Hematopoietic multipotent progenitor cell treated with erythropoietin and hydrocortisone succinate and interleukin-3 and kit ligand, for 8 days (in vitro differentiated cells): ENCODE data around the gene AGTRAP.
A peak's percentile ranks its signal among the peaks of the same experiment; 100 is the strongest.

Experiments
- DNase-seq: peaks from one replicate; pipeline ENCODE4 v3.0.0-alpha.2; 2015

The AGTRAP gene

DNA sequence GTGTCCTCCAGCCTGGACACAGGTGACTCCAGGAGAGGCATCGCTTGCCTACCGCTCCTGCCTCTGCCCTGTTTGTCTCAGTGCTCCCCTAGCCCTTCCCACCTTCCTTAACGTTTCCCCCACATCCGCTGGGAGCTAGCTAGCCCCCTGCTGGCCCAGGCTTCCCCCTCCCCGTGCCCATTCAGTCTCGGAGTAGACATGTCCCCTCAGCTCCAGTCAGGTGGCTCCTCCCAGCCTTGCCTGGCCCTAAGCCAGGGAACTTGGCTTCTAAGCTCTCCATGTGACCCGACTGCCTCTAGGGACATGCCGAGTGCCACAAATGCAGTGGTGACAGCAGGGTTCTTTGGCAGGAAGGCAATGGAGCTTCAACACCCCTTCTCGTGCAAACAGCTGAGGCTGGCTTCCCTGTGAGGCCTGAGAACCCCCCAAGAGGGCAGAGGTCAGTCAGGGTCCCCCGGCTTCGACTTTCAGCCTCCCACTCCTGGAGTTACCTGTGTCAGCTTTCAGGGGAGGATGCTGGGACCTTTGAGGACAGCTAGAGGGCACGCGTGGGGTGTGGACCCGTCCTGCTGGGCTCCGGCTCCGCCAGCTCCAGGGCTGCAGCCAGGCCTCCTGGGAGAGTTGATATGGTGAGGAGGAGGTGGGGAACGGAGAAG is 28.2 kb upstream of the AGTRAP start:
- DNase-seq = peak; percentile 89

DNA sequence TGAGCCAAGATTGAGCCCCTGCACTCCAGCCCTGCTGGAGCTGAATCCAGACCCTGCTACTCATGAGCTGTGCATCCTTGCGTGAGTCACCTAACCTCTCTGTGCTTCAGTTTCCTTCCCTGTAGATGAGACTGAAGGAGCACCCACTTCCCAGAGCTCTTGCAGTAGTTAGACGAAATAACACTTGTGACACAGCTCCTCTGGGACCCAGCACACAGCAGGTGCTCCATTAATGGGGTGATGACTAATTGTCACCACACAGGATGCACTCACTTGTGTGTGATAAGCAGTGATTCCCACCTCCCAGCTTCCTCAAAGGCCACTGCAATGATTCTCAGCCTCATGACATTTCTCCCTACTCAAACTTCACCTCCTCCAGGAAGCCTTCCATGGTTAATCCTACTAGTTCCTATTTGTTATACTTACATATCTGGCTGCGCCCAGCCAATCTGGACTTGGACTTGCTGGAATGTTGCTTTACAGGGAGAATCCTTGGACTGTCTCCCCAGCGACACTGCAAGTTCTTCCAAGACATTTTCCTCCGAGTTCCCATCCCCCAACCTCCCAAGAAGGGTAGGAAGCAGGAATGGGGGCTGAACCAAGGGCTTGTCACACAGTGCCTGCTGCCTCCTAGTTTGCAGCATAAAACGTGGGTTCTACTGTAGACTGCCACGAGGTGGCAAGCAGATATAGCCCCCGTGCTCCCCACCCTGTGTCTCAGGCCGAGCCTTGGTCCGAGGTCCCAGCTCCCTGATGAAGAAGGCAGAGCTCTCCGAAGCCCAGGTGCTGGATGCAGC is 27.2 kb upstream of the AGTRAP start:
- DNase-seq = no peak

DNA sequence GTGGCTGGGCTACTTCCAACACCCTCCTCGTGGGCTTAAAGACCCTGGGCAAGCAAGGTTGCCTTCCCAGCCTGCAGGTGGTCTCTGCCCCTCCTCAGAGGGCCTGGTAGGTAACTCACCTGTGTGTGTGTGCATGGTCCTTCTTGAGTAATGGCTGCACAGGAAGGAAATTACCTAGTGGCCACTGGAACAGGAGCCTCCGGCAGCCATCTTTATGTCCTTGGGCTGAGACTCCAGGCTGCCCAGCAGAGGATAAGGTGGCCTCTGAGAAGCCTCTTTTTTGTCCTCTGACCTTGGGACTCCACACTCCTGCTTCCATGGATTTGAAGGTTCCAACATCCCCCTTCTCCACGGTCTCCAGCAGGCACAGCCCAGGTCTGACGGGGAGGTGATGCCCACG is 24.4 kb upstream of the AGTRAP start:
- no peak for DNase-seq

DNA sequence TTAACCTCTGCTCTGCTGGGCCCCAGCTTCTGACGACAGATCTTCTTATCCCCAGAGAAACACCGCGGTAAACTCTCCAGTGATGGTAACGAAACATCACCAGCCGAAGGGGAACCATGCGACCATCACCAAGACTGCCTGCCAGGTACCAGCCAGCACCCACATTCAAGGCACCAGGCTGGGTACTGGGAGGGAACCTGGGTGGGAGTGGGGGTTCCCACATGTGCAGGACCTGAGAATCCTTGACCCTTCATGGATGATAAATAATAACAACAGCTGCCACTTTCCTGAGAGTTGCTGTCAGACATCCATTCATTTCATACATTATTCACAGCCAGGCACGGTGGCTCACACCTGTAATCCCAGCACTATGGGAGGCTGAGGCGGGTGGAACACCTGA is 23.7 kb upstream of the AGTRAP start:
- no peak for DNase-seq

DNA sequence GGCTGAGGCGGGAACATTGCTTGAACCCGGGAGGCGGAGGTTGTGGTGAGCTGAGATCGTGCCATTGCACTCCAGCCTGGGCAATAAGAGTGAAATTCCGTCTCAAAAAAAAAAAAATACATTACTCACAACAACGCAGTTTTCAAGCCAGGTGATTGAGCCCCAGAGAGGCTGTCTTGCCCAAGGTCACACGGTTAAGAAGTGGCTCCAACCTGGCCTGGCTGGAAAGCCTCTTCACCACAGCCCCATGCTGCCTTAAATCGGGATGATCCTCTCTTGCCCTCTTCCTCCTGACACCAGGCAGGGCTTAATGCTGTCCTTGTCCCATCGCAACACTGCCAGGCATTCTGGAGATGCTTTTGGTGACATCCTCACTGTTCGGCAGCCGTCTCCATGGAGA is 22.8 kb upstream of the AGTRAP start:
- DNase-seq = no peak

DNA sequence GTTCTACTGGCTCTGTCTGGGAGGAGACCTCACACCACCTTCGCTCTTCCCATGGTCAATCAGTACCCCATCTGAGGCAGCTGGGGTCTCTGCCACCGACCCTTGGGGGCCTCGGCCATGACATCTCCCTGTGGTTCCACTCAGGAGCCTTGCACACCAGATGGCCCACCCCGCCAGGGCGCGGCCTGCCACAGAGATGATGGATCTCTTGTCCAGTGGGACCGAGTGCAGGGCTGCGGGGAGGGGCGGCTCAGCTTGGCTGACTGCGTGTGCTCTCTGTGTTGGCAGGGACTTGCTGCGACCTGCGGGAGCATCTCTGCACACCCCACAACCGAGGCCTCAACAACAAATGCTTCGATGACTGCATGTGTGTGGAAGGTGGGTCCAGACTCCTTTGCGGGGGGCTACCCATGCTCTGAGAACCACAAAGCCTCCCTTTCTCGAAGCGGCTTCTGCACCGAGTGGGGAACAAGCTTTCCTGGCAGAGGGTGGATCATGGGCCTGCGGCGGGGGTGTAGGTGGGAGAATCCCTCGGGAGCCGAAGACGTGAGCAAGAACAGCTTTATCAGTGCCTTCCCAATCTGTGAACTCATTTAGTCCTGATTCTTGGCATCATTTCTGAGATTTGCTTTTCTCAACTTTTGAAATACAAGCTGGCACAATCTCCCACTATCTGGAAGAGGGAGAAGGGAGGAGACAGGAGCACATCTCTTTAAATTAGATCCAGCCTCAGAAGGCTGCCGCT is 20.9 kb upstream of the AGTRAP start:
- no peak for DNase-seq

DNA sequence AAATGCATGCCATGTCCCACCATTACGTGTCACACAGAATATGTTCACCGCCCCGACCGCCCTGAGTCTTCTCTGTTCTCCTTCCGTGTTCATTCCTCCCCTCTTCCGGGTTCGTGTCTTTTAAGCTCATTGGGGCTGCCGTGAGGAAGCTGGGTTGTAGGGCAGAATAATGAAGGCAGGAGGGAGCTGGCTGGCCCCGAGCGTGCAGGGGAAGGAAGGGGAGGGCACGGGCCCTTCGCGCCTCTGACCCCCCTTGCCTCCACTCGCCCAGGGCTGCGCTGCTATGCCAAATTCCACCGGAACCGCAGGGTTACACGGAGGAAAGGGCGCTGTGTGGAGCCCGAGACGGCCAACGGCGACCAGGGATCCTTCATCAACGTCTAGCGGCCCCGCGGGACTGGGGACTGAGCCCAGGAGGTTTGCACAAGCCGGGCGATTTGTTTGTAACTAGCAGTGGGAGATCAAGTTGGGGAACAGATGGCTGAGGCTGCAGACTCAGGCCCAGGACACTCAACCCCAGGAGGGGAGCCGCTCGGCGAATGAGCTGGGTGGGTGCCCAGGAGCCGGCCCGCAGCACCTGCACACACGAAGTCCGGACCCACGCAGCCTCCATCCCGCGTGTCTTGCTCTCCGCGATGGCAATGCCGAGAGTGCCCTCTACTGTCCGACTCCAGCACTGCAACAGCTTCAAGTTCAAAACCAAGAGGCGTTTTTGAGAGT is 16.5 kb upstream of the AGTRAP start:
- DNase-seq = peak; percentile 84

DNA sequence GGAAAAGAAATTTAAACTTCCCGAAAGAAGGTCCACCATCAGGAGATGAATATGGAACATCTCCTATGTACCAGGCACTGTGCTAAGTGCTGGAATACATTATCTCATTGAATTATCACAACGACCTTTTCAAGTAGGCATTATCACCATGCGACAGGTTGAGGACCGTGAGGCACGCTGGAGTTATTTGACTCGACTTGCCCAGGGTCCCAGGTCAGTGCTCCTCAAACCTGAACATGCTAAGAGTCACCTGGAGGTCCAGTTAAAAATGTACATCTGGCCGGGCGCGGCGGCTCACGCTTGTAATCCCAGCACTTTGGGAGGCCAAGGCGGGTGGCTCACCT is 15.9 kb upstream of the AGTRAP start:
- no peak for DNase-seq

DNA sequence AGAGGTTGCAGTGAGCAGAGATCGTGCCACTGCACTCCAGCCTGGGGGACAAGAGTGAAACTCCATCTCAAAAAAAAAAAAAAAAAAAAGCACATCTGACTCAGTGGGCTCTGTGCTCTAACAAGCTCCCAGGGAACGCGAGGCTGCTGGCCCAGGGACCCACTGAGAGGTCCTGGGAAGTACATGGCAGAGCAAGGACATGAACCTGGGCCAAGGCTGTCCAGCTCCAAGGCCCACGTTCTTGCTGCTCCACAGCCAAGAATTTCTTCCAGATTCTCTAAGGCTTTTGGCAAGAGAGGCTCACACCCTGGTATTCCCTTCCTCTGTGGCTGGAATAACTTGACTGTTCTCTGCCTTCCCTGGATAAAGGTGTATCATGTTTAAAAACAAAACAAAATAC is 15.4 kb upstream of the AGTRAP start:
- no peak for DNase-seq

DNA sequence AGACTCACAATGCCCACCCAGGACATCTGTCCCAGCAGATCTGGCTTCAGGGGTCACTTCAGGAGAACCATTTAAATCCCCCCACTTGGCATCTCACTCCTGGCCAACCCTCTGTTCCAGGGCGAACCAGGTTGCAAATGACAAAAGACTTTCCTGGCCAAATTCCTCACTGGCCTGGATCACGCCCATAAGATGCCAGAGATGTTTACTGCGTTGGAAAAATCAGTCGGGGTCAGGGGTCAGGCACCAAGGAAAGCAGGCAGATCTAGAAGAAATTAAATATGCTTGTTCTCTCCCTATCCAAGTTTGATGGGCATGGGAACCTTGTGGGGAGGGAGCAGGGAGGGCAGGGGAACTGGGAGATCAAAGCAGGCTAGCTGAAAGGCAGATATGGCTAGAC is 14.6 kb upstream of the AGTRAP start:
- no peak for DNase-seq

DNA sequence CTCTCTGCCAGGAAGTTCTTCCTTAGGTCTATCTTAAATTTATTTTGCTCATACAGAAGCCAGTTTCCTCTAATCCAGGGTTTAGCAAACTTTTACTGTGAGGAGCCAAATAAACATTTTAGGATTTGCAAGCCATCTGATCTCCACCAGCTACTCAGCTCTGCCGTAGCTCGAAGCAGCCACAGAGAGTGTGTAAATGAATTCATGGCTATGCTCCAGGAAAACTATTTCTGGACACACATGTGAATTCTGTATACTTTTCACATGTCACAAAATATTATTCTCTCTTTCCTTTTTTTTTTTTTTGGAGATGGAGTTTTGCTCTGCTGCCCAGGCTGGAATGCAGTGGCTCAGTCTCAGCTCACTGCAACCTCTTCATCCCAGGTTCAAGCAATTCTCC is 13.4 kb upstream of the AGTRAP start:
- DNase-seq = no peak

DNA sequence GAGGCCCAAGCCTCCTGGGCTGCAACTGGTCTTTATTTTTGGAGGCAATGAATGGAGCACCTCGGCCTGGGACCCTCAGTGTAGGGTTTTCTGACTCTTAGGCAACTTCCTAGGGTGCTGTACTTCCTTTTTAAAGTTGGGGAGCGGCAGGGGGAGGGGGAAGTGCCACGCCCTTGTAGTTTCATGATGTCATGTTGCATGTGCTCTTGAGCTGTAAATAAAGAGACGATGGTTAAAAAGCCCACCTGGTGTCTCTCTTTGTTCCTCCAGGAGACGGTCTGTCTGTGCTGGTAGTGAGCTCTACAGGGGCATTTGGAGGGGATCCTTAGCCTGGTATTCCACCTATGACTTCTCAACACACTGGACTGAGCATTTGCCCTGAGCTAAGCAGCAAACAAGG is 10.3 kb upstream of the AGTRAP start:
- DNase-seq = no peak

DNA sequence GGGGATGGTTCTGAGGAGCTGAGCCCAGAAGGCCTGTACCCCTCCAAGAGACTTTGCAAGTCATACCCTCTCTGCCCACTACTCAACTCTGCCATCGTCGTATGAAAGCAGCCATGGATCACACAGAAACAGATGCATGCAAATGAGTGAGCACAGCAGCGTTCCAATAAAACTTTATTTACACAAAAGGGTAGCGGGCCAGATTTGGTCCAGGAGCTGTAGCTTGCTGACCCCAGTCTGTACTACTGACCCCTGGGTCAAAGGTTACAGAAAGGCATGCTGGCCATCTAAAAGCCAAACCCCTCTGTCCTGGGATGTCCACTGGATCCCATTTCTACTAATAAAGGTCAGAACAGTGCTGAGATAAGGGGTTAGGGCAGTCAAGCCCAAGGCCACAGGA is 8.8 kb upstream of the AGTRAP start:
- no peak for DNase-seq

DNA sequence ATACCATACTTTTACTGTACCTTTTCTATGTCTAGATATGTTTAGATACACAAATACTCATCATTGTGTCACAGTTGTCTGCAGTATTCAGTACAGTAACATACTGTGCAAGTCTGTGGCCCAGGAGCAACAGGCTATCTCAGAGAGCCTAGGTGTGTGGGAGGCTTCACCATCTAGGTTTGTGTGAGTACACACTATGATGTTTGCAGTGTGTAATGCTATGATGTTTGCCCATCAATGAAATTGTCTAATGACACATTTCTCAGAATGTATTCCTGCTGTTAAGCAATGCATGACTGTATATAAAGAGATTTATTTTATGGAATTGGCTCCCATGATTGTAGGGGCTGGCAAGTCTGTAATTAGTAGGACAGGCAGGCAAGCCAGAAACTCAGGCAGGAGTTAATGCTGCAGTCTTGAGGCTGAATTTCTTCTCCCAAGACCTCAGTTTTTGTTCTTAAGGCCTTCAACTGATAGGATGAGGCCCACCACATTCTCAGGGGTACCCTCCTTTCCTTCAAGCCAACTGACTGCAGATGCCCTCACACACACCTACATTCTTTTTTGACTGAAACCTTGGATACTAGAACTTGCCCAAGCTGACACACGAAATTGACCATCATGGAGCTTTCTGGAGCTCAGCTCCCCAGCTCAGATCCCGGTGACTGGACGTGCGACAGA is 7.7 kb upstream of the AGTRAP start:
- DNase-seq = no peak

DNA sequence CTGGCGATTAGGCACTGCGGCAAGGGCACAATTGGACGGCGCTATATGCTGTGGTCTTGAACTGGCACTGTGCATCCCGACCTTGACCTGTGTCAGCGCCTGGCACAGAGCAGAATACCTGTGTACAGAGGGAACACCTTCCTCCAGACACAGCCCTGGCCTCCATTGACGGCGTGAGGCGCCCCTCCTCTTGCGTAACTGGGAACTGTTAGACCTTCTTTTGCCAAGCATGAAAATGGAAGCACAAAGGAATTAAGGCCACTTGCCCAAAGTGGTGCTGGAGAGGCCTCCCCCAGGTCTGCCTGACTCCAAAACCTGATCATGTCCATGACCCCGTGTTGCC is 6.8 kb upstream of the AGTRAP start:
- DNase-seq = no peak

DNA sequence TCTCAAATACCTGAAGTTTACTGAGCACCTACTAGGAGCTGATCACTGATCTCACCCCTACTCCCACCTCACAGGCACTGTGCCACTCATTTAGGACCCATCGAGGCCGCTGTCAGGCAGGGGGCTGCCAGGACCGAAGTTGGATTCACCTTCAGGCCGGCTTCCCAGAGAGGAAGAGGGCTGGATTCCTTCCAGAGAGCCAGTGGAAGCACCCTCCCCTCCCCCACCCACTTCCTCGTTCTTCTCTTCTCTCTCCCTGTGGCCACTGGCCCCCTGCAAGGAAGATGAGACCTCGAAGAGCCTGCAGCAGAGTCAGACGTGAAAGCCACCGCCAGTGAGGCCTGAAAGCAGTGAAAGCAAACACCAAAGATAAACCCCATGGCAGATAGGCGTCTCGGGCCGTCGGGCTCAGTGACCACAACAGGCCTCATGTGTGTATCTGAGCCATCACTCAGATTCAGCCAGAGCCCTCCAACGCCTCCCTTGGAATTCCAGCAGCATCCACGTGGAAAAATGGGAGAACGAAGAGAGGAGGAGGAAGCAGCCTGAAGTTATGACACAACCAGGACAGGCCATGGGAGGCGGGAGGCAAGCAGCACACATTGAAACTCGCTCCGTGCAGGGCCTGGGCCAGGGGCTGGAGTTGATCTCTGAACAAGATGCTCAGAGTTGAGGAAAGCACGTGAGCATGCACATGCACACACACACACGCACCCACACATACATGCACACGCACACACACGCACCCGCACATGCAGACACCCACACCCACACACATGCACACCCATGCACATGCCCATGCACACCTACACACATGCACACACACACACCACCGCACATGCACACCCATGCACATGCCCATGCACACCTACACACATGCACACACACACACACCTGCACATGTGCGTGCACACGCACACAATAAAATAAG is 6.2 kb upstream of the AGTRAP start:
- peak; percentile 24 for DNase-seq

DNA sequence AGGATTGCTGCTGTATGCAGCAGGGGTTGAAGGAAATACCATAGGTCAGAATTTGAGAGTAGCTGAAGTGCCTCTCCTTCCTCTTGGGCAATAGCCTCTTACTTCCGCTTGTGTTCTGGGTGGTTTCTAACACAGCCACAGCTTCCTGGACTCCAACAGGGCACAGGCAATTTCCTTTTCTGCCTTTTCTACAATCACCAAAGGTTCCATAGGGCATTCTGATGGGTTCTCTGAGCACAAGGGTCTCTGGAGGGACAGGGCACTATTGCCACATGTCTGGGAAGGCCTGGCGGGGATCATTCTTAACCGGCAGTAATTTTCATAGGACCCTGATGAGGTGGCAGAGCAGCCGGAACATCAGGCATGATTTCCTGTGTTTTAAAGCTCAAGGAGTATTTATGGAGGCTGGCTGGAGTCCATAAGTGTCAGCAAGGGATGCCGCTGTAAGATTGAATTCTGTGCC is 5.5 kb upstream of the AGTRAP start:
- peak; percentile 67 for DNase-seq

DNA sequence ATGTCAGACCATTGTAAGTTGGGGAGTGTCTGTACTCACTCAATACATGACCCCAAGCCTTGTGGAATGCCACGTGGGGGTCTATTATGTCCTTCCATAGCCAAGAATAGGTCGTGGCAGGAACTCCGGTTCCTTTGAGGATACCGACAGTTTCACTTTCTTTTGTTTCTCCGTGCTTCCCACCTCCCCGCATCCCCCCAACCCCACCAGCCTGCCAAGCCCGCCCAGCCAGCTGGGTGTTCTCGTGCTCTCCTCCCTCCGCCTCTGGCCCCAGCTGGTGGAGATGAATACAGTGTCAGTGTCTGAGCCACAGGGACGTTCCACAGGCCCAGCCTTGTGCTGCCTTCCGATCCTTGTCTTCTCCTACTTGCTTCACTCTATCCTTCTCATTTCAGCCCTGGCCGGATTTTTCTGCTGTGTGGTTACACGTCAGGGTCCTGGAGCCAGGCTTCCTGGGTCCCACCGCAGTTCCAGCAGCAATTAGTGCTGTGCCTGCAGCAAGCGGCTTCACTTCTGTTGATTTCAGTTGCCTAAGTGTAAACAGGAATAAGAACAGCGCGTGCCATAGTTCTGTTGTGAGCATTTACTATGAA is 4.1 kb upstream of the AGTRAP start:
- peak; percentile 78 for DNase-seq

DNA sequence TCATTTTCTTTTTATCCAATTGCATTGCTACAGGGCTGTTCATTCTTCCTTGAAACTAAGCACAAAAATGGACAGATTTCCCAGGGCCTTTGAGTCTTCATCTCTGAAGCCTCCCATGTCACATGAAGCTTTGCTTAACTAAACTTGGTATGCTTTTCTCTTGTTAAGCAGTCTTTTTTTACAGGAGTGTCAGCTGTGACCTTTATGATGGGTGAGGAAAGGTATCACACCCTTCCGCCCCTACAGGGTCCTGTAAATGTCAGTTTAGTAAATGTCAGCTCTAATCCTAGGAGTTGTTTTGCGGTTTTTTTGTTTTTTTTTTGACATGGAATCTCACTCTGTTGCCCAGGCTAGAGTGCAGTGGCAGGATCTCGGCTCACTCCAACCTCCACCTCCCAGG is 2.6 kb upstream of the AGTRAP start:
- DNase-seq = no peak

DNA sequence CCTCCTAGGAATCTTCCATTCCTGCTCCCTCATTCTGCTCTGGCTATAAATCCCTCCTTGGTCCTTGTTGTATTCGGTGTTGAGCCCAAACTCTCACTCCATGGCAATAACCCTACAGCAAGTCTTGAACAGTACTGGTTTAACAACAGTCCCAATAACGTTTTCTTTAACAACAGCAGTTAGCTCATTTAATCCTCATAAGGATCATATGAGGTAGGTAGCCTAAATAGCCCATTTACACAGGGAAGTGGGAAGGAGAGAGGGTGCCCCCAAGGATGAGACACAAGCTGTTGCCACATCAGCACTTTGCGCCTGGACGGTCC is 444 bp upstream of the AGTRAP start:
- DNase-seq = no peak
